KMS-11 (cell line): Measurements from ENCODE around the gene PAH.

Experiments used
- H2AFZ ChIP-seq: fragments of 200-600 bp; sonication (generic); 2 replicates; pipeline ENCODE4 v1.6.1; 2016; ENCODE audit warnings: antibody characterized with exemption, mixed run types, low read depth
- H3K27ac ChIP-seq: fragments of 200-600 bp; sonication (generic); 2 replicates; pipeline ENCODE4 v1.6.1; 2016; ENCODE audit warnings: mild to moderate bottlenecking, mixed run types
- H3K27me3 ChIP-seq: fragments of 200-600 bp; sonication (generic); 2 replicates; pipeline ENCODE4 v1.6.1; 2017; ENCODE audit warnings: mild to moderate bottlenecking, low read depth, mixed run types, moderate library complexity; ENCODE audit not compliant: insufficient read depth
- H3K36me3 ChIP-seq: fragments of 200-600 bp; sonication (generic); 2 replicates; pipeline ENCODE4 v1.6.1; 2017; ENCODE audit warnings: mild to moderate bottlenecking, mixed run types; ENCODE audit not compliant: insufficient read depth
- H3K4me1 ChIP-seq: fragments of 200-600 bp; sonication (generic); 2 replicates; pipeline ENCODE4 v1.6.1; 2016; ENCODE audit warnings: mild to moderate bottlenecking, low read depth, mixed run types; ENCODE audit not compliant: poor library complexity, severe bottlenecking
- H3K4me2 ChIP-seq: fragments of 200-600 bp; sonication (generic); 2 replicates; pipeline ENCODE4 v1.7.0; 2016; ENCODE audit warnings: mild to moderate bottlenecking, mixed run types
- H3K4me3 ChIP-seq: fragments of 200-600 bp; sonication (generic); IDR thresholded peaks from 2 replicates; pipeline ENCODE4 v1.6.1; 2017; ENCODE audit warnings: low read depth, low read length, mixed read lengths; ENCODE audit not compliant: insufficient read depth
- H3K79me2 ChIP-seq: fragments of 200-600 bp; sonication (generic); 2 replicates; pipeline ENCODE4 v1.6.1; 2016; ENCODE audit warnings: low read depth, mixed run types; ENCODE audit not compliant: insufficient read depth
- H3K9ac ChIP-seq: fragments of 200-600 bp; sonication (generic); 2 replicates; pipeline ENCODE4 v1.6.1; 2016; ENCODE audit warnings: mild to moderate bottlenecking, mixed run types
- H4K20me1 ChIP-seq: fragments of 200-600 bp; sonication (generic); 2 replicates; pipeline ENCODE4 v1.6.1; 2016; ENCODE audit warnings: mild to moderate bottlenecking, mixed run types; ENCODE audit not compliant: insufficient read depth
- TF ChIP-seq, protein P1 (sequence below): fragments of 200-600 bp; sonication (generic); conservative IDR thresholded peaks from 2 replicates; pipeline ENCODE4 v1.6.1; 2017; ENCODE audit warnings: low read depth, mild to moderate bottlenecking, antibody characterized with exemption, low read length, moderate library complexity, mixed read lengths

The PAH gene

GRCh38 chr12:102891756-102892155 is 25.3 kb downstream of the PAH start:
- H3K9ac ChIP-seq: no peak overlapping the region
- no peak overlapping the region for H3K4me3 ChIP-seq
- no peak overlapping the region for H2AFZ ChIP-seq
- H3K36me3 ChIP-seq: no peaks in the 10 kb centered on the region
- H3K4me1 ChIP-seq: no peaks in the 10 kb centered on the region
- TF ChIP-seq, protein P1, sequence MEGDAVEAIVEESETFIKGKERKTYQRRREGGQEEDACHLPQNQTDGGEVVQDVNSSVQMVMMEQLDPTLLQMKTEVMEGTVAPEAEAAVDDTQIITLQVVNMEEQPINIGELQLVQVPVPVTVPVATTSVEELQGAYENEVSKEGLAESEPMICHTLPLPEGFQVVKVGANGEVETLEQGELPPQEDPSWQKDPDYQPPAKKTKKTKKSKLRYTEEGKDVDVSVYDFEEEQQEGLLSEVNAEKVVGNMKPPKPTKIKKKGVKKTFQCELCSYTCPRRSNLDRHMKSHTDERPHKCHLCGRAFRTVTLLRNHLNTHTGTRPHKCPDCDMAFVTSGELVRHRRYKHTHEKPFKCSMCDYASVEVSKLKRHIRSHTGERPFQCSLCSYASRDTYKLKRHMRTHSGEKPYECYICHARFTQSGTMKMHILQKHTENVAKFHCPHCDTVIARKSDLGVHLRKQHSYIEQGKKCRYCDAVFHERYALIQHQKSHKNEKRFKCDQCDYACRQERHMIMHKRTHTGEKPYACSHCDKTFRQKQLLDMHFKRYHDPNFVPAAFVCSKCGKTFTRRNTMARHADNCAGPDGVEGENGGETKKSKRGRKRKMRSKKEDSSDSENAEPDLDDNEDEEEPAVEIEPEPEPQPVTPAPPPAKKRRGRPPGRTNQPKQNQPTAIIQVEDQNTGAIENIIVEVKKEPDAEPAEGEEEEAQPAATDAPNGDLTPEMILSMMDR: no peak
- no peaks in the 10 kb centered on the region for H3K79me2 ChIP-seq
- H3K27me3 ChIP-seq: no peaks in the 10 kb centered on the region
- H4K20me1 ChIP-seq: no peaks in the 10 kb centered on the region
- no peak overlapping the region for H3K27ac ChIP-seq
- no peak overlapping the region for H3K4me2 ChIP-seq

- Histone ChIP-seq H3K9ac (no peak overlapping the region), H3K4me3 (no peak overlapping the region), H3K79me2 (no peaks in the 10 kb centered on the region), H3K4me2 (no peak overlapping the region), H3K27me3 (no peaks in the 10 kb centered on the region), H3K27ac (no peak overlapping the region), H3K36me3 (no peaks in the 10 kb centered on the region), H3K4me1 (no peaks in the 10 kb centered on the region), H4K20me1 (no peaks in the 10 kb centered on the region), H2AFZ (no peak overlapping the region)
- TF ChIP-seq, protein P1: no peak
These were observed 28.5 kb downstream of the PAH start for GRCh38 chr12:102888511-102888910.

- H3K27me3 ChIP-seq: no peaks in the 10 kb centered on the region
- H3K4me3 ChIP-seq: no peak overlapping the region
- no peak overlapping the region for H2AFZ ChIP-seq
- TF ChIP-seq, protein P1: no peak
- H3K79me2 ChIP-seq: no peaks in the 10 kb centered on the region
- no peaks in the 10 kb centered on the region for H4K20me1 ChIP-seq
- H3K4me2 ChIP-seq: no peak overlapping the region
- no peak overlapping the region for H3K27ac ChIP-seq
- no peaks in the 10 kb centered on the region for H3K4me1 ChIP-seq
- H3K36me3 ChIP-seq: no peaks in the 10 kb centered on the region
- no peak overlapping the region for H3K9ac ChIP-seq
These were observed 31.8 kb downstream of the PAH start for GRCh38 chr12:102885043-102885932.

DNA sequence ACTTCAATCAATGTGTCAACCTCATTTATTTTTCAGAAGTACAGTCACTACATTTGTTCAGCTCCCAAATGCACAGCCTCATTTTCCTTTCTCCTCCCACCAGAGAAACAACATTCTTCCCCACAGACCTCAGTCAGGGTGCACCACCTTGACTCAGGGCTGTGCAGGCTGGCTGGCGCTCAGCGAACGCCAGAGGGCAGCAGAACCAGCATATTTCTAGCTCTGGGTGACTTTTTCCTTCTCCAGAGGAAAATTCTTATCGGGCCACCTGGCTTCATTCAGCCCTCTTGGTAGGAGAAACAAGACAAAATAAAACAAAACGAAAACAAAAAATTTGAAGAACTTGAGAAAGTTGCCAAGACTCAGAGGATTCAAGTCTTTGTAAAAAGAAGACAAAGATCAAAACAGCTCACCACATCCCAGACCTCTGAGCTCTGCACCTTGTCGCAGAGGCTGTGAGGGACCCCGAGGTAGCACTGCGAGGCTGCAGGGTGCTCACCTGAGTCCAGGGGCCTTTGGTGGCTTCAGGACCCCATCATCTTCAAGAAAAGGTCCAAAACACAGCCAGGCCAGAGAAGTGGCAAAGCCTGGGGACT is 33.7 kb downstream of the PAH start:
- no peak overlapping the region for H3K4me2 ChIP-seq
- H3K36me3 ChIP-seq: no peaks in the 10 kb centered on the region
- no peak overlapping the region for H3K9ac ChIP-seq
- H4K20me1 ChIP-seq: no peaks in the 10 kb centered on the region
- no peaks in the 10 kb centered on the region for H3K4me1 ChIP-seq
- no peak overlapping the region for H3K27ac ChIP-seq
- no peaks in the 10 kb centered on the region for H3K79me2 ChIP-seq
- TF ChIP-seq, protein P1: peak; percentile 88
- H3K4me3 ChIP-seq: no peak overlapping the region
- no peaks in the 10 kb centered on the region for H3K27me3 ChIP-seq
- H2AFZ ChIP-seq: no peak overlapping the region
